Suprapubic skin (tissue), 3 donors: ENCODE results near the gene LEKR1.

Experiments
- EP300 ChIP-seq: sonication (generic); formaldehyde crosslinking; IDR thresholded peaks from one replicate; pipeline ENCODE4 v1.6.1; 2017; ENCODE audit warnings: antibody characterized with exemption
- TF ChIP-seq, protein P1 (sequence below), 2 donors: fragments of 200-600 bp in 1 of 2; fragments of 450-650 bp in 1 of 2; sonication (generic) in 1 of 2; IDR thresholded peaks; one replicate each; pipeline ENCODE4 v1.5.1; 2016 to 2019; ENCODE audit warnings: antibody characterized with exemption in 2 of 2, mild to moderate bottlenecking in 1 of 2, moderate library complexity in 1 of 2

DNA sequence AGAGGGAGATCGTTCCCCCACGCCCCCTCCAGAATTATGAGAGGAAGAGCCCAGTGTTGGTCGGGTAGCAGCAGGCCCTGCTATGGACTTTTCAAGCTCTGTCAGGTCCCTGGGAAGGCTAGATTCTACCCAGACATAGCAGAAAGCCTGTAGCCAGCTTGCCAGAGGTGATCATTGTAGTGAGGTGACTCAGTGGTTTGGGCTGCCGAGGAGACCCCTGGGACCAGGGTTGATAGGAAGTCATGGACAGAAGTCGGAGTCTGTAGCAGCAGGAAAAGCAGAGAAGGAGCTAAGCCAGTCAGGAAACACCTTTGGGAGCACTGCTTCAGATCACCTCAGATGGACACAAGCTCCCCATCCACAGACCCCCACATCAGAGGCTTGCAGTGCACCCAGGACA lies 266.1 kb downstream of the LEKR1 start:
- TF ChIP-seq, protein P1, sequence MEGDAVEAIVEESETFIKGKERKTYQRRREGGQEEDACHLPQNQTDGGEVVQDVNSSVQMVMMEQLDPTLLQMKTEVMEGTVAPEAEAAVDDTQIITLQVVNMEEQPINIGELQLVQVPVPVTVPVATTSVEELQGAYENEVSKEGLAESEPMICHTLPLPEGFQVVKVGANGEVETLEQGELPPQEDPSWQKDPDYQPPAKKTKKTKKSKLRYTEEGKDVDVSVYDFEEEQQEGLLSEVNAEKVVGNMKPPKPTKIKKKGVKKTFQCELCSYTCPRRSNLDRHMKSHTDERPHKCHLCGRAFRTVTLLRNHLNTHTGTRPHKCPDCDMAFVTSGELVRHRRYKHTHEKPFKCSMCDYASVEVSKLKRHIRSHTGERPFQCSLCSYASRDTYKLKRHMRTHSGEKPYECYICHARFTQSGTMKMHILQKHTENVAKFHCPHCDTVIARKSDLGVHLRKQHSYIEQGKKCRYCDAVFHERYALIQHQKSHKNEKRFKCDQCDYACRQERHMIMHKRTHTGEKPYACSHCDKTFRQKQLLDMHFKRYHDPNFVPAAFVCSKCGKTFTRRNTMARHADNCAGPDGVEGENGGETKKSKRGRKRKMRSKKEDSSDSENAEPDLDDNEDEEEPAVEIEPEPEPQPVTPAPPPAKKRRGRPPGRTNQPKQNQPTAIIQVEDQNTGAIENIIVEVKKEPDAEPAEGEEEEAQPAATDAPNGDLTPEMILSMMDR (IDR thresholded peaks at IDR 0.05) = no peak
- no peak for TF ChIP-seq EP300
